NT2/D1 (cell line): ENCODE results near the gene HEG1.

Experiments used
- YY1 ChIP-seq: IDR thresholded peaks from 2 replicates; pipeline ENCODE4 v1.6.1; 2011; ENCODE audit not compliant: insufficient read length, insufficient read depth
- ZNF274 ChIP-seq: IDR thresholded peaks from 2 replicates; pipeline ENCODE4 v1.6.1; 2011; ENCODE audit warnings: mild to moderate bottlenecking, low read depth, low read length

GRCh38 chr3:124934577-124934976, 121.2 kb downstream of the HEG1 start, which contains the start of gene MUC13:
- TF ChIP-seq ZNF274 = no peak
- no peak for TF ChIP-seq YY1
